Lower leg skin (tissue), 4 donors: Measurements from ENCODE around the gene CNRIP1. TPM values are rescaled to one million over a fixed set of nuclear protein-coding genes. Genes with fewer than 3 reads are reported as not detected.

Experiments
- DNase-seq, 2 donors: peaks; one replicate each; pipeline ENCODE4 v3.0.0-alpha.2; 2019; ENCODE audit warnings: low spot score in 2 of 2
- H3K4me3 ChIP-seq: fragments of 200-600 bp; sonication (generic); 2 replicates; pipeline ENCODE4 v1.5.1; 2017; ENCODE audit warnings: mild to moderate bottlenecking, low read depth; ENCODE audit not compliant: poor library complexity, severe bottlenecking
- POLR2A ChIP-seq, 2 donors: fragments of 450-650 bp; IDR thresholded peaks; one replicate each; pipeline ENCODE4 v1.6.1; 2016 to 2017; ENCODE audit warnings: antibody characterized with exemption in 2 of 2, mild to moderate bottlenecking in 1 of 2, moderate library complexity in 1 of 2
- WGBS, 2 donors: methylation state at CpG; one replicate each; pipeline ENCODE4 v1.1.5; 2018; 5-methylcytosine and 5-hydroxymethylcytosine counted together
- intact Hi-C: fragments of 100-400 bp; cut with DNase I; formaldehyde crosslinking; loops from one replicate; pipeline ENCODE4 v1.15.0; 2023; ENCODE audit warnings: low total_unique reads
- total RNA-seq, 4 donors: library from RNA; depleted of rRNA; stranded (reverse); fragments of >200 nt; gene quantifications; one replicate each; pipeline ENCODE4 v1.1.0, GENCODE V29; 2016
- TF ChIP-seq, protein P1 (sequence below), 3 donors: fragments of 450-650 bp; IDR thresholded peaks; one replicate each; pipeline ENCODE4 v1.5.1; 2016; ENCODE audit warnings: antibody characterized with exemption in 3 of 3, mild to moderate bottlenecking in 3 of 3, moderate library complexity in 2 of 3

The CNRIP1 gene
- total RNA-seq, 4 donors from 2014 or later: 5.7 to 12.8 (median 7.8) TPM

DNA sequence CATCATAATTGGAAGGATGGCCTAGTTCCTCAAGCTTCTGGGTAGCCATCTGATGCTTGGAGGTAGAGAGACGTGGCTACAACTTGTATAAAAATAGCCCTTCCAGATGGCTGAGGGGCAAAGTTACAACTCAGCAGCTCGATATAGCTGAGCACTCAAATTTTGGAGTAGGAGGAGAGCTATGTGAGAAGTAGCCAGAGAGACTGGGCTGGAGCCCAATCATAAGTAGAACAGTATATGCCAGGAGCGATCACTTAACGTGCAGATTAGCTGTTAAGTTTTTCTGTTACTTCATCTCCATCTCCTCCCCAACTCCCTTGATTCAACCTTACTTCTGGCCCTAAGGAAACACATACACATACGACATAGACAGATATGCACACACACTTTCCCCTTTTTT, 28.8 kb downstream of the CNRIP1 start:
- intact Hi-C loops: loop anchor here (5.0 kb wide), 1 partner anchor 169 kb away; no protein-coding TSS in a partner anchor
- TF ChIP-seq POLR2A (IDR thresholded peaks at IDR 0.05): no peak
- TF ChIP-seq, protein P1, sequence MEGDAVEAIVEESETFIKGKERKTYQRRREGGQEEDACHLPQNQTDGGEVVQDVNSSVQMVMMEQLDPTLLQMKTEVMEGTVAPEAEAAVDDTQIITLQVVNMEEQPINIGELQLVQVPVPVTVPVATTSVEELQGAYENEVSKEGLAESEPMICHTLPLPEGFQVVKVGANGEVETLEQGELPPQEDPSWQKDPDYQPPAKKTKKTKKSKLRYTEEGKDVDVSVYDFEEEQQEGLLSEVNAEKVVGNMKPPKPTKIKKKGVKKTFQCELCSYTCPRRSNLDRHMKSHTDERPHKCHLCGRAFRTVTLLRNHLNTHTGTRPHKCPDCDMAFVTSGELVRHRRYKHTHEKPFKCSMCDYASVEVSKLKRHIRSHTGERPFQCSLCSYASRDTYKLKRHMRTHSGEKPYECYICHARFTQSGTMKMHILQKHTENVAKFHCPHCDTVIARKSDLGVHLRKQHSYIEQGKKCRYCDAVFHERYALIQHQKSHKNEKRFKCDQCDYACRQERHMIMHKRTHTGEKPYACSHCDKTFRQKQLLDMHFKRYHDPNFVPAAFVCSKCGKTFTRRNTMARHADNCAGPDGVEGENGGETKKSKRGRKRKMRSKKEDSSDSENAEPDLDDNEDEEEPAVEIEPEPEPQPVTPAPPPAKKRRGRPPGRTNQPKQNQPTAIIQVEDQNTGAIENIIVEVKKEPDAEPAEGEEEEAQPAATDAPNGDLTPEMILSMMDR (IDR thresholded peaks at IDR 0.05): no peak
- no peak overlapping the region for H3K4me3 ChIP-seq
- DNase-seq: no peak
- WGBS, 2 donors: 41 to 43% methylated on average over 5 of the region's 5 CpGs

DNA sequence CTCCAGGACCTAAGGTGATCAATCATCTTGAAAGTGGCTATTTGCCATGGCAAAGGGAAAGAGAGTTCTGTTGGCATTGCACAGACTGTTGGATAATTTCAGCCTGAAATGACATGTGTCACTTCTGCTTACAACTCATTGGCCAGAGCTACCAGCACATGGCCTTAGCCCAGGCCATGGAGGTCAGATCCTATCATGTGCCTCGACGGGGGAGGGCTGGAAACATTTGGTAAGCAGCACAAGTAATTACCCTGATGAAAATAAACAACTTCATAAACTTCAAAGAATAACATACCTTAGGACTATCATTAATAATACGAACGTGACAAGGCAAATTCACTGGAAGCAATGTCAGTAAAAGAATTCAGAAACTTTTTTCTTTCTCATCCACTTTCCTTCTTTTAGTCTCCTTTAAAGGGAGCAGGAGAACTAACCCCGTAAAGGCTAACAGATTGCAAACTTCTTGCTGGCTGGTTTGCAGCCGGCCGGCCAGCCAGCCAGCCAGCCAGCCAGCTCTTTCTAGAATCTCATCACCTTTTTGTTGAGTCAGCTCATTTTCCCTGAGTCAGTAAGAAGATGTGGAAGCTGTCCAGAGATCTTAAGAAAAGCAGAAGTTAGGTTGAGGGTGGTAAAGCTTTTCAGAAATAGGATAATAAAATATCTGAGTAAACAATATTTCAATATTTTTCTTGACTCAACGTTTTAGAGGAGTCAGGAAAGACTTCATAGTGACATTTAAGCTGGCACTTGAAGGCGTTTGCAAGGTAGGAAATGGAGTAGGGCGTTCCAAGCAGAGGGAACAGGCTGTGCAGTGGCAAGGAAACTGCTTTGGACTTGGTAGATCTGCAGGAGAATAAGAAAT, 31.9 kb downstream of the CNRIP1 start:
- no peak for DNase-seq
- no peak for TF ChIP-seq POLR2A (IDR thresholded peaks at IDR 0.05)
- TF ChIP-seq, protein P1 (IDR thresholded peaks at IDR 0.05): no peak
- no peak overlapping the region for H3K4me3 ChIP-seq
- intact Hi-C loops: no loop called here
- WGBS, 2 donors: 15 to 17% methylated on average over 10 of the region's 10 CpGs

DNA sequence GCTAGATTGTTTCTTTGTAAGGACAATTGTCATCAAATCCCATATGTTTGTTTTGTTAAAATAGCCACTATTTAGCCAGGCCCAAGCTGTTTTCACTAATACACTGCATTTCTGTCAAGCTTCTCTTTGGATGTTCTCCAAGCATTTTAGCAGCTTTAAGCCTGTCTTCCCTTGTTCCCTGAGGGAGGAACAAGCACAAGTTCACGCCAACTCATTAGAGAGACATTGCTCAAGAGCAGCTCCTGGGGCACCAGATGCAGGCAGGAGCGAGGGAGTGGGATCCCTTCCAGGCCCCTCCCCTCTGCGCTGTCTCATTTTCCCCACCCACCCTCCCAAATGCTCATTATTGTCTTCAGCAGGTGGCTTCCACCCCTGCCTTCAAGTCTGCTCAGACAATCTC, 34.9 kb downstream of the CNRIP1 start:
- intact Hi-C loops: no loop called here
- no peak overlapping the region for H3K4me3 ChIP-seq

DNA sequence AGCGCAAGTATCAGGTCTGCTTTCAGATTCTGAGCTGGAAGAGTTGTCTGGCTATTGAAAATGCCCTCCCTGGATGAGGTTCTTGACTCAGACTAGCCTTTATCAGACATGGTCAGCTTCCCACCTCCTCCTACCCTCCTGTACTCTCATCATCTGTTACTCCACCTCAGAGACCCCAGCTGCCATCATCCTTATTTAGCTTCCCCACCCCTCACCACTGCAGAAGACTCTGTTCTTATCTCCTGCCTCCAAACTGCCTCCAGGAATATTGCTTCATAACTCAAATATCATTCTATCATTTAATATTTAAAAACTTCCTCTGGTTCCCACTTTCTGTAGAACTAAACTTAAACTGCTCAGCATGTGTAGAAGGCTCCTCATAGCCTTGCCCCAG, 36.3 kb downstream of the CNRIP1 start:
- no peak for DNase-seq
- H3K4me3 ChIP-seq: no peak overlapping the region
- intact Hi-C loops: no loop called here
- TF ChIP-seq POLR2A (IDR thresholded peaks at IDR 0.05): no peak
- TF ChIP-seq, protein P1 (IDR thresholded peaks at IDR 0.05): no peak
- WGBS, 2 donors: 90 to 93% methylated on average over 1 of the region's 1 CpG

More for the DNA sequence above, 34.9 kb downstream of the CNRIP1 start:
- 31 to 34% methylated on average over 3 of the region's 3 CpGs for WGBS, 2 donors
- TF ChIP-seq, protein P1 (IDR thresholded peaks at IDR 0.05): no peak
- no peak for TF ChIP-seq POLR2A (IDR thresholded peaks at IDR 0.05)
- DNase-seq: peak; percentile 60 to 88

DNA sequence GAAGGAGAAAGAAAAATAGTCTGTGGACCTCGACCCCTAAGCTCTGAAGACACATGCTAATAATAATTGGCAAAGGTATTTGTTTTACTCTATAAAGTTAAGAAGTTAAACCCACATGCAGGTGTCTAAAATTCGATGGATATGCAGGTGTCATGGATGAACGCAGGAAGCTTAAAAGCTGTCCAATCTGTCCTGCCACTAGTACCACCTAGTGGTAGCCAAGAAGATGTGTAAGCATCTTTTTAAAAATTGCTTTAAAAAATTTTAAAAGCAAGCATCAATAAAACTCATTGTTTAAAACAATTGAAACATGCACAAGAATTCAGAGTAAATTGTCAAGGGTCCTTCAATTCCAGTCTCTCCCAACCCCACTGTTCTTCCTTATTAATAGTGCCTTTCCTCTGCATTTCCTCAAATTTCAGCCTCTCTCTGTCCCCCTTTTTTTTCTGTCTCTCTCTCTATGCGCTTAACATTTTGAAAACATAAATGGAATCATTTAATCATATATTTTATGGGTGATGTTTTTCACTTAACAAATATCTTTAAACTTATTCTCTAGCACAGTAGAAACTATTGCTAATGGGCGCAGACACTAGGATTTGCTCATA, 36.8 kb downstream of the CNRIP1 start:
- DNase-seq: no peak
- TF ChIP-seq POLR2A (IDR thresholded peaks at IDR 0.05): no peak
- TF ChIP-seq, protein P1 (IDR thresholded peaks at IDR 0.05): no peak
- 38 to 39% methylated on average over 5 of the region's 5 CpGs for WGBS, 2 donors
- intact Hi-C loops: no loop called here
- H3K4me3 ChIP-seq: no peak overlapping the region
